ENCODE data around the gene HIVEP1.

DNA sequence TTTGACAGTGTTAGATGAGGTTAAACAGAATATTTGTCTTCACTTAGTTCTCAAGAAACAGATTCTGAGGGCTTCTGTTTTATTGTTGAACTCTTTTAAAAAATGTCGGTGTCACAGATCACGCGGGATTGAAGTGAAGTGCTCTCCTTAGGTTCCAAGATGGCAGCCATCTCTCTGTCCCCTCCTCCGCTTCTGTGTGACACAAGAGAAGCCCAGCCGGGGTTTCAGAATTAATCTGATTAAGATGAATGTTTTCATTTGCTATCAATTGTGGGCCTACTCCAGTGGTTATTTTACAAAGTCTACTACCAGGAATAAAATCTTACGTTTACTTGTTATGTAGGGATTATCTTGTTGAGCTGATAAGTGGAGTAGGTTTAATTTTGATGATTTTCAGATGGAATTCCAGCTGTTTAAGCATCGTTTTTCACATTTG lies 10.9 kb downstream of the HIVEP1 start:
- TF ChIP-seq, protein P1, sequence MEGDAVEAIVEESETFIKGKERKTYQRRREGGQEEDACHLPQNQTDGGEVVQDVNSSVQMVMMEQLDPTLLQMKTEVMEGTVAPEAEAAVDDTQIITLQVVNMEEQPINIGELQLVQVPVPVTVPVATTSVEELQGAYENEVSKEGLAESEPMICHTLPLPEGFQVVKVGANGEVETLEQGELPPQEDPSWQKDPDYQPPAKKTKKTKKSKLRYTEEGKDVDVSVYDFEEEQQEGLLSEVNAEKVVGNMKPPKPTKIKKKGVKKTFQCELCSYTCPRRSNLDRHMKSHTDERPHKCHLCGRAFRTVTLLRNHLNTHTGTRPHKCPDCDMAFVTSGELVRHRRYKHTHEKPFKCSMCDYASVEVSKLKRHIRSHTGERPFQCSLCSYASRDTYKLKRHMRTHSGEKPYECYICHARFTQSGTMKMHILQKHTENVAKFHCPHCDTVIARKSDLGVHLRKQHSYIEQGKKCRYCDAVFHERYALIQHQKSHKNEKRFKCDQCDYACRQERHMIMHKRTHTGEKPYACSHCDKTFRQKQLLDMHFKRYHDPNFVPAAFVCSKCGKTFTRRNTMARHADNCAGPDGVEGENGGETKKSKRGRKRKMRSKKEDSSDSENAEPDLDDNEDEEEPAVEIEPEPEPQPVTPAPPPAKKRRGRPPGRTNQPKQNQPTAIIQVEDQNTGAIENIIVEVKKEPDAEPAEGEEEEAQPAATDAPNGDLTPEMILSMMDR (IDR thresholded peaks at IDR 0.05): no peak
- TF ChIP-seq EP300 (IDR thresholded peaks at IDR 0.05): no peak
- TF ChIP-seq POLR2A (IDR thresholded peaks at IDR 0.05): no peak
- no peak for TF ChIP-seq POLR2AphosphoS5 (IDR thresholded peaks at IDR 0.05)

Data from upper lobe of left lung (tissue), 4 donors.